ENCODE data around the gene RGS3.

The RGS3 gene

GRCh38 chr9:113465599-113466140 lies 2.1 kb downstream of the RGS3 start:
- peak; percentile 33 for DNase-seq (ENCODE audit: low spot score)

GRCh38 chr9:113467183-113467582 lies 3.7 kb downstream of the RGS3 start:
- no peak for DNase-seq (ENCODE audit: low spot score)

GRCh38 chr9:113468716-113469448 lies 5.4 kb downstream of the RGS3 start:
- DNase-seq (ENCODE audit: low spot score): peak; percentile 59

GRCh38 chr9:113471143-113471542 lies 7.6 kb downstream of the RGS3 start:
- no peak for DNase-seq (ENCODE audit: low spot score)

- DNase-seq (ENCODE audit: low spot score): no peak
Measured at GRCh38 chr9:113471566-113471965, 8.0 kb downstream of the RGS3 start.

- no peak for DNase-seq (ENCODE audit: low spot score)
Measured at GRCh38 chr9:113472199-113472598, 8.7 kb downstream of the RGS3 start.

- no peak for DNase-seq (ENCODE audit: low spot score)
Measured at GRCh38 chr9:113474360-113475028, 11.0 kb downstream of the RGS3 start.

GRCh38 chr9:113475031-113475430 lies 11.5 kb downstream of the RGS3 start:
- no peak for DNase-seq (ENCODE audit: low spot score)

GRCh38 chr9:113475992-113476391 lies 12.5 kb downstream of the RGS3 start:
- DNase-seq (ENCODE audit: low spot score): no peak

- no peak for DNase-seq (ENCODE audit: low spot score)
Measured at GRCh38 chr9:113476511-113476916, 13.0 kb downstream of the RGS3 start.

- DNase-seq (ENCODE audit: low spot score): no peak
Measured at GRCh38 chr9:113477058-113477457, 13.5 kb downstream of the RGS3 start.

GRCh38 chr9:113477661-113478060 lies 14.1 kb downstream of the RGS3 start:
- DNase-seq (ENCODE audit: low spot score): no peak

GRCh38 chr9:113479174-113479621 lies 15.7 kb downstream of the RGS3 start:
- DNase-seq (ENCODE audit: low spot score): no peak

- no peak for DNase-seq (ENCODE audit: low spot score)
Measured at GRCh38 chr9:113480612-113481011, 17.1 kb downstream of the RGS3 start.

GRCh38 chr9:113481176-113481787 lies 17.8 kb downstream of the RGS3 start:
- DNase-seq (ENCODE audit: low spot score): no peak

GRCh38 chr9:113482341-113482740 lies 18.8 kb downstream of the RGS3 start:
- no peak for DNase-seq (ENCODE audit: low spot score)

GRCh38 chr9:113482991-113483675 lies 19.6 kb downstream of the RGS3 start:
- no peak for DNase-seq (ENCODE audit: low spot score)

GRCh38 chr9:113483676-113484257 lies 20.2 kb downstream of the RGS3 start:
- no peak for DNase-seq (ENCODE audit: low spot score)

GRCh38 chr9:113484258-113484730 lies 20.8 kb downstream of the RGS3 start:
- no peak for DNase-seq (ENCODE audit: low spot score)

- no peak for DNase-seq (ENCODE audit: low spot score)
Measured at GRCh38 chr9:113485761-113486115, 22.2 kb downstream of the RGS3 start.

- DNase-seq (ENCODE audit: low spot score): no peak
Measured at GRCh38 chr9:113486327-113486726, 22.8 kb downstream of the RGS3 start.

- peak; percentile 71 for DNase-seq (ENCODE audit: low spot score)
Measured at GRCh38 chr9:113488071-113488470, 24.5 kb downstream of the RGS3 start.
